PFSK-1 (cell line): ENCODE measurements around the gene ZBTB7A.

Experiments
- FOXP2 ChIP-seq: optimal IDR thresholded peaks from 2 replicates; pipeline ENCODE3; 2011; ENCODE audit warnings: borderline replicate concordance, control low read depth, inconsistent platforms; ENCODE audit not compliant: insufficient read depth; ENCODE audit errors: extremely low read length, extremely low read depth
- POLR2AphosphoS5 ChIP-seq: IDR thresholded peaks from 2 replicates; pipeline ENCODE4 v1.6.1; 2012; ENCODE audit warnings: low read depth, mild to moderate bottlenecking, control low read depth, low read length, moderate library complexity
- REST ChIP-seq, 2 experiments: IDR thresholded peaks; 2 replicates each; pipeline versions ENCODE4 v1.6.1 to v1.8.0; 2011 to 2012; ENCODE audit warnings: low read depth in 2 of 2, low read length in 2 of 2, control low read depth in 1 of 2, inconsistent platforms in 1 of 2, mild to moderate bottlenecking in 1 of 2, moderate library complexity in 1 of 2; ENCODE audit not compliant: insufficient read depth in 1 of 2
- SIN3A ChIP-seq: IDR thresholded peaks from 2 replicates; pipeline ENCODE4 v1.6.1; 2012; ENCODE audit warnings: mild to moderate bottlenecking, low read length, moderate library complexity, borderline replicate concordance; ENCODE audit not compliant: insufficient read depth
- TAF1 ChIP-seq: IDR thresholded peaks from 2 replicates; pipeline ENCODE4 v1.6.1; 2012; ENCODE audit warnings: low read length, control low read depth, borderline replicate concordance; ENCODE audit not compliant: insufficient read depth

The ZBTB7A gene

GRCh38 chr19:4098493-4098892 lies 31.8 kb upstream of the ZBTB7A start:
- TF ChIP-seq POLR2AphosphoS5 (no peak), SIN3A (no peak), FOXP2 (no peak), TAF1 (no peak), REST (IDR thresholded peaks at IDR 0.05; ENCODE audit: insufficient read depth in 1 of 2, low read depth in 2 of 2, low read length in 2 of 2) (no peak)

GRCh38 chr19:4097501-4097900 lies 30.8 kb upstream of the ZBTB7A start:
- TF ChIP-seq REST (IDR thresholded peaks at IDR 0.05; ENCODE audit: insufficient read depth in 1 of 2, low read depth in 2 of 2, low read length in 2 of 2) (no peak), SIN3A (no peak), POLR2AphosphoS5 (no peak), TAF1 (no peak), FOXP2 (no peak)

- TF ChIP-seq FOXP2 (no peak), SIN3A (no peak), POLR2AphosphoS5 (no peak), TAF1 (no peak), REST (IDR thresholded peaks at IDR 0.05; ENCODE audit: insufficient read depth in 1 of 2, low read depth in 2 of 2, low read length in 2 of 2) (no peak)
Observed at GRCh38 chr19:4096049-4096892, 29.6 kb upstream of the ZBTB7A start.

GRCh38 chr19:4095488-4095844 lies 28.8 kb upstream of the ZBTB7A start:
- TF ChIP-seq SIN3A (no peak), TAF1 (no peak), POLR2AphosphoS5 (no peak), REST (IDR thresholded peaks at IDR 0.05; ENCODE audit: insufficient read depth in 1 of 2, low read depth in 2 of 2, low read length in 2 of 2) (no peak), FOXP2 (no peak)
